ENCODE results near the gene RPL27A.

RPL27A gene

DNA sequence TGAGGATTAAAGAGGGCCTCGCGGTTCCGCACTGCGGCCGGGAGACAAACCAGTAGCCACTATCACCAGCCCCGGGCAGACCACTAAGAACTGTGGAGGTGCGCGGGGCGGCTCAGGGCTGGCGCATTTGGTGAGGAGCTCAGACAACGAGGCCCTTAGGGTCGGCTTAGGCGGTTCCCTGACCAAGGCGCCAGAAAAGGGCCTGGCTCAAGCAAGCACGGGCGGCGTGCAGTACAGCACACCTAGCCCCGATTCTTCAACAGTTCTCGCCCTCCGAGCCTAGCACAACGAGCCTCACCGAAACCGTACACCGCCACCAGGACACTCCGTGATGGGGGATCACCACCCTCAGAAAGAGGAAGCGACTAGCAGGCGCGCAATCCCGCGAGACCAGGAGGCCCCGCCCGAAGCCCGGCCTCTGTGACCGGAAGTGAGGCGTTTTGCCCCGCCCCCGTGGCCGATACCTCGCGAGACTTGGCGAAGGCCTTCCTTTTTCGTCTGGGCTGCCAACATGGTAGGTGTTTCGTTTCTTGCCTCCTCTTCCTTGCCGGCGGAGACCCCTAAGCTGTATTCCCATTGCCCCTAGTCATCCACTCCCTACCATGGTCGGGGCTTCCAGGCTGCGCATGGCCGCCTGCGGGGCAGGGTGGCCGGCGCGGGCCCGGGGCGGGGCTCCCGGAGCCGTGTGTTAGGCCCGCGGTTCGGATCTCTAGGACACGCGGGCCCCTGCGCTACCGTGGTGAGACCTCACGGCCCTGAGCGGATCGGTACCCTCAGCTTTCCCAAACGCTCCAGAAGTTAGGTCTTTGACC, at the start of gene RPL27A, which contains the start of gene TRIM66:
Gene RPL27A, plus strand, starts transcription at position 490 of the 812 bp plus-strand sequence. Its CDS starts 22 bp downstream, at position 512.
Gene TRIM66, minus strand, starts transcription at position 363 of the 812 bp plus-strand sequence. CDS start 10,391 bp downstream, outside the sequence.
- H3K4me3 ChIP-seq (ENCODE audit: control insufficient read depth, low read depth, low read length): peak within 1 kb of the TSS; percentile 98
- DNase-seq (ENCODE audit: low read depth): peak; percentile 72

GRCh38 chr11:8634498-8634897, 48.1 kb upstream of the RPL27A start:
- no peak for DNase-seq (ENCODE audit: low read depth)

More for the DNA sequence above, at the start of gene RPL27A, which contains the start of gene TRIM66:
- TF ChIP-seq CTCF (IDR thresholded peaks at IDR 0.05; ENCODE audit: control insufficient read depth, insufficient read depth, low read depth, low read length, missing control alignments): peak; percentile 19

DNA sequence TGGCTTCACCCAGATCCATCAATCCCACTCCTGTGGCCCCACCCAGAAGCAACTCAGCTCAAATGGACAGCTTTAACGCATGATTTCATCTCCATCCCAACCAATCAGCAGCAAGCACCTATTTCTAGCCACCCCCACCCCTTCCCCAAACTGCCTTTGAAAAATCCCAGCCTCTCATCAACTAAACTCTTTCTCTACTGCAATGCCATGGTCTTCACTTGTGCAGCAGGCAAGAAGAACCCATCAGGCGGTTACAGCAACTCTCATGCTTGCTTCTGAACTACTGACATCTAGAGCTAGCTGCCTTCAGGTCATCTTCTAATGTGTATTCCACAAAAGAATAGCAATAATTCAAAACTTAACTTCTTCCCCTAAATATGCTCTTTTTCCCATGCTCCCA, 46.5 kb upstream of the RPL27A start:
- DNase-seq (ENCODE audit: low read depth): no peak
- no peak for TF ChIP-seq CTCF (IDR thresholded peaks at IDR 0.05; ENCODE audit: control insufficient read depth, insufficient read depth, low read depth, low read length, missing control alignments)
- no peak overlapping the region for H3K4me3 ChIP-seq (ENCODE audit: control insufficient read depth, low read depth, low read length)

More at GRCh38 chr11:8634498-8634897, 48.1 kb upstream of the RPL27A start:
- no peak overlapping the region for H3K4me3 ChIP-seq (ENCODE audit: control insufficient read depth, low read depth, low read length)
- no peak for TF ChIP-seq CTCF (IDR thresholded peaks at IDR 0.05; ENCODE audit: control insufficient read depth, insufficient read depth, low read depth, low read length, missing control alignments)

DNA sequence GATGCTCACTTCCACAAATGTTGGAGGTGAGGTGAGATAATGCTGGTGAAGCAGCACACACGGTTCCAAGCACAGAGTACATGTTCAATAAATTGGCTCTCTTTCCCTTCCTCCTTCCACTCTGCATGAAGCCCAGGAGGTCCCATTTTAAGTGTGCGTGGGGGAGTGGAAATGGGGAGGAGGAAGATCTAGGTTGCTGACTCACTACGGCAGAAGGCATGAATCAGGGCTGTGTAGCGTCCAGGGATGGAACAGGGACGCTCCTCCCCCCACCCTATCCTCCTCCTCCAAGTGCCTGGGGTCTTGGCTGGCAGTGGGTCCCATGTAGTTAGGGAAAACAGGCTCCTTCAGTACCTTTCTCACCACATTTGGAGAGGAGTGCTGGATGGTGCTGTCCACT, 44.3 kb upstream of the RPL27A start:
- no peak for DNase-seq (ENCODE audit: low read depth)
- H3K4me3 ChIP-seq (ENCODE audit: control insufficient read depth, low read depth, low read length): no peak overlapping the region
- no peak for TF ChIP-seq CTCF (IDR thresholded peaks at IDR 0.05; ENCODE audit: control insufficient read depth, insufficient read depth, low read depth, low read length, missing control alignments)

GRCh38 chr11:8639655-8640054, 42.9 kb upstream of the RPL27A start:
- DNase-seq (ENCODE audit: low read depth): no peak
- TF ChIP-seq CTCF (IDR thresholded peaks at IDR 0.05; ENCODE audit: control insufficient read depth, insufficient read depth, low read depth, low read length, missing control alignments): no peak
- no peak overlapping the region for H3K4me3 ChIP-seq (ENCODE audit: control insufficient read depth, low read depth, low read length)

- no peak for TF ChIP-seq CTCF (IDR thresholded peaks at IDR 0.05; ENCODE audit: control insufficient read depth, insufficient read depth, low read depth, low read length, missing control alignments)
- H3K4me3 ChIP-seq (ENCODE audit: control insufficient read depth, low read depth, low read length): no peak overlapping the region
- no peak for DNase-seq (ENCODE audit: low read depth)
Observed at GRCh38 chr11:8640267-8640906, 42.2 kb upstream of the RPL27A start.

Measured in AG09309 (cell line).